ENCODE measurements around the gene ZCCHC7.
"Not testable (repeated sequence)": the region's sequence is repeated elsewhere in the genome, so short reads cannot be mapped to it uniquely, and the experiment has no call there.

ZCCHC7 gene

DNA sequence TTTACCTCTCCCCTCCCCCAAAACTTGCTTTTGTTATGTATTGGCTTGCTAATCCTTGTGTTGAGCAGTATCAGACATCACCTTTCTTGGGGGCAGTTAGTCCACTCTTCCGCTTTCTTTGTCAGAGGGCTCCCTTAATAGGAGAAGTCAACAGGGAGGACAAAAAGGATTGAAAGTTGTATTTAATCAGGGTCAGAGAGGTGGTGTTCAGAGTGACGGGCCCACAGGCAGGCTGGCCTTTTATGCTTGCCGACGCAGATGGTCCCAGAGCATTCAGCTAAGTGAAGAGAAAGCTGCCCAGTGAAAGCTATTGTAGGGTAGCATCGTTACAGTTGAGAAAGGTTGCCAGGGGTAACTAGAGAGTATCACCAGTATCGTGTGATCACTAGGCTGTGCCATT, 131.1 kb downstream of the ZCCHC7 start:
- no peak for DNase-seq (ENCODE audit: low read depth in 2 of 2, low spot score in 1 of 2)

DNA sequence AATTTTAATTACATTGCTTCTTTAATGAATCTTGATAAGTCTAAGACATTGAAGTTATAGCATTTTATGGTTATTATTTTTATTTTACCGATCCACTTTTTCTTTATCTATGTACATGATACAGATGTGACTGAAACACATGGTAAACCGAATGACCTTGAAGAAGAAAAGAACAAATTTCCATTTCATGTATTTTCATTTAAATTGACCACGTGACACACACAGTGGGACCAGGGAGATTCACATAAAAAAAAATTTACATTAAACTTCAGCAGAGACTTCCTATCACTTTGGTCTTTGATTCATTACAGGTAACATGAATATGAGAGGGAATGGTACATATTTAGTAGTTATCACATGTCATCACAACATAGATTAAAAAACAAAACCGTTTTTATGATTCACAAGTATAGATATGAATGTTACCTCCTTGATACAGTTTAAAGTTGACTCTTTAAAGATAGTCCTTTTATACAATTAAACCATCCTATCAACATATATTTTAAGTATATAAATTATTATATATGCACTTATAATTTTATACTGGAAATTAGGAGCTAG, 133.1 kb downstream of the ZCCHC7 start:
- DNase-seq (ENCODE audit: low read depth in 2 of 2, low spot score in 1 of 2): no peak

GRCh38 chr9:37255187-37255586, 134.8 kb downstream of the ZCCHC7 start:
- DNase-seq (ENCODE audit: low read depth in 2 of 2, low spot score in 1 of 2): no peak

GRCh38 chr9:37255944-37256862, 135.8 kb downstream of the ZCCHC7 start:
- no peak for DNase-seq (ENCODE audit: low read depth in 2 of 2, low spot score in 1 of 2)

DNA sequence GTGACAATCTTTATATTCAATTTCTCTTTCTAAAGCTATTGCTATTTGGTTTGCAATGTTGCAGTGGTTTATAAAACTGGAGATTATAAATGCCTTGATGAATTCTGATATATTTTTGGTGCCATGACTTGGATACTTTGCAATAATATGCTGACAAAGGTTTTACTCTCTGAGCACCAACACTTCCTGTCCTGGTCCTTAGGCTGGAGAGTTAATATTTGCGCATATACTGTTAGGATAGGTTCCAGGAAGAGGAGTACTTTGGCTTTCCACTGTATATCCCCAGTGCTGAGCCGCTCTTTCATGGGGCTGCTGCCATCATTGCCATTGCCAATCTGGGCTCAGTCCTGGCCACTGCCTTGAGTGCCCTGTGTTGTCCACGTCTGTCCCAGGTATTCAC, 139.6 kb downstream of the ZCCHC7 start:
- DNase-seq (ENCODE audit: low read depth in 2 of 2, low spot score in 1 of 2): no peak

DNA sequence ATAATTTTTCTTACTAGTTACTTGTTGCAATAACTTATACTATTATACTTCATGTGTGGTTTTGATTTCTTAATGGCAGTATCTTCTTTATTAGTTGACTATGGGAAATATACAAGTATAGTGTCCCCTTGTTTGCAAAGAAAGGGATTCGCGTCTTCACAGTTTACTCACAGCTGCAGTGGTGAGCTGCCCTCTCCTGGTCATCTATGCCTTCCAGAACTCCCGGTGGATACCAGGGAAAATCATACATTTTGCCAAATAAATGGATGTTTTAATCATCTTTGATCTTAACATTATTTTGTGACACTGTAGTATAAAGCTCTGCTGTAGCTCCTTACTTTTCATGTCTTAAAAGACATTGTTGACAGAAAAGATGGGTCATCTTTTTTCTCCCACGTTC, 142.0 kb downstream of the ZCCHC7 start:
- no peak for DNase-seq (ENCODE audit: low read depth in 2 of 2, low spot score in 1 of 2)

DNA sequence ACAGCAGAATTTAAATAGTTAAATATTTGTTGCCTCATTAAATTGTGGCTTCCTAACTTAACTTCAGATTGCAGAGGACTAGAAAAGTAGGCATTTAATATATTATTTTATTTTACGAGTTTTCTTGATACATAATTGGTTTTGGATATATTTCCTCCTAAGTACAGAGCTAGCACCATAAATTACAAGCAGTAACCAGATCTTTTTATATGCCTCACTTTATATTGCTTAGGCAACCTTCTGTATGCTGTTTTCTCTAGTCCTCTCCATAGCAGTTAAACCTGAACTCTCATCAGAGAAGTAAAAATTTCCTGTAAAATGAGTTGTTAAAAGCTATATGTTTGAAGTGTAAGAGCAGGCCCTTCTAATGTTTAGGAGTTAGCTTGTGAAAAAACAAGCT, 144.2 kb downstream of the ZCCHC7 start:
- DNase-seq (ENCODE audit: low read depth in 2 of 2, low spot score in 1 of 2): no peak

- no peak for DNase-seq (ENCODE audit: low read depth in 2 of 2, low spot score in 1 of 2)
Observed at GRCh38 chr9:37266630-37267029, 146.3 kb downstream of the ZCCHC7 start.

- DNase-seq (ENCODE audit: low read depth in 2 of 2, low spot score in 1 of 2): no peak
Observed at GRCh38 chr9:37269221-37269620, 148.8 kb downstream of the ZCCHC7 start.

DNA sequence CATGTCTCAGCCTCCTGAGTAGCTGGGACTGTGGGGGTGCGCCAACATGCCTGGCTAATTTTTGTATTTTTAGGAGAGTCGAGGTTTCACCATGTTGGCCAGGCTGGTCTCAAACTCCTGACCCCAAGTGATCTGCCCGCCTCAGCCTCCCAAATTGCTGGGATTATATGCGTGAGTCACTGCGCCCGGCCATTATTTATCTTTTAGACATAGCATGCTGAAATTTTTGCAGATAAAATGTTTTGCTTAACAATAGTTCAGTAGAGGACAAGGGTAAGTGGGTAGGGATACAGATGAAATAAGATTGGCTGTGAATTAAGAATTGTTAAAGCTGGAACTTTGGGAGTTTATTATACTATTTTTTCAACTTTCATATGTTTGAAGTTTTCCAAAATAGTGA, 151.3 kb downstream of the ZCCHC7 start:
- no peak for DNase-seq (ENCODE audit: low read depth in 2 of 2, low spot score in 1 of 2)

DNA sequence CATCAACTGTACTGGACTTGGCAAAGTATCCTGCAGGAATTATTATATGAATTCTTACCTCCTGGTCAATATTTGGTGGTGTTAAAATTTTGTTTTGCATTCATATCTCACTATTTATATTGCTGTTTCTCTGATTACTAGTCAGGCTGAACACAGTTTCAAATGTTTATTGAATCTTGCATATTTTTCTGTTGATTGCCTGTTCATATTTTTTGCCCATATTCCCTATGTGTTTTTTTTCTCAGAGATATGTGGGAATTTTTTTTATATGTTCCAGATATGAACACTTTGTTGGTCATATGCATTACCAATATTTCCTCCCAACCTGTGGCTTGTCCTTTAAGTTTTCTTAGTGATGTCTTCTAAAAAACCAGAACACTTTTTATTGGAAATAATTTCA, 153.2 kb downstream of the ZCCHC7 start:
- DNase-seq (ENCODE audit: low read depth in 2 of 2, low spot score in 1 of 2): no peak

DNA sequence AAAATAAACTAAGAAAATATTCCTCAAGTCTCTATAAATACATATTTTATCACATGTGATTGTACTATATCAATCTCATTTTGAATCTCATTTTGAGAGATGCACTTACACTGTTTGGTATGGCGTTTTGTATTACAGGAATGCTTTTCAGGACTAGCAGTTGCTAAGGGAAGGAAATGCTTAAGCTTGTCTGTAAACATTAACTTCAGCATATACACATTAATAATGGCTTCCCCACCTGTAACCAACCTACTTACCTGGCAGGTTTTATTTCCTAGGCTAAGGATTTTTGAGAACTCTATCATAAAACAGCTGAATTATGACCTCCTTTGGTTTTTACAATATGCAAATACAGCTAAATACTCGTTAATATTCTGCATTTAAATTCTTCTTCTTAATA, 161.2 kb downstream of the ZCCHC7 start:
- no peak for DNase-seq (ENCODE audit: low read depth in 2 of 2, low spot score in 1 of 2)

DNA sequence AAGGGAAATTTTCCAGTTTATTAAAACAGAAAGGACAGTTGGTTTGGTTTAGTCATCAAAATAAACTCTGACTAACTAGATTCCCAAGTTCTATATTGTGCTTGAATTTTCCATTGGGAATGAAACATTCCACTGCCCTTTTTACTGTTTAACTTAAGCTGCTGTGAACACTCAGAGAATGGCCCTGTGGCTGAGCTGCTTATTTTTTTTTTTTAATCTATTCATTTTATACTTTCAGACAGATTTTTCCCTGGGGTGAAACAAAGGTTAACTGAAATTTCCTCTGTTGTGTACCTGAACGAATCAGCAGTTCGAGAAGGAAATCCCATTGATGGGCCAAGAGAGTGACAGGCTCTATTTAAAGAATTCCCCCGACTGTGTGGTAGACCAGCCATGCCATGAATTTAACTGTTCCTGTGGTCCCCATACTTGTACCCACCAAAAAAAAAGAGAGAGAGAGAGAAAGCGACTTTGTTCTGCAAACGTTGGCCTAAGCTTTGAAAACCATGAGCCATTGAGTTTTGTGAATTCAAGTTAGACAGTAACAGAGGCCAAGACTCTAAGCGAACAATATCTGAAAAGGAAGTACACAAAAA, 163.5 kb downstream of the ZCCHC7 start:
- DNase-seq (ENCODE audit: low read depth in 2 of 2, low spot score in 1 of 2): no peak

DNA sequence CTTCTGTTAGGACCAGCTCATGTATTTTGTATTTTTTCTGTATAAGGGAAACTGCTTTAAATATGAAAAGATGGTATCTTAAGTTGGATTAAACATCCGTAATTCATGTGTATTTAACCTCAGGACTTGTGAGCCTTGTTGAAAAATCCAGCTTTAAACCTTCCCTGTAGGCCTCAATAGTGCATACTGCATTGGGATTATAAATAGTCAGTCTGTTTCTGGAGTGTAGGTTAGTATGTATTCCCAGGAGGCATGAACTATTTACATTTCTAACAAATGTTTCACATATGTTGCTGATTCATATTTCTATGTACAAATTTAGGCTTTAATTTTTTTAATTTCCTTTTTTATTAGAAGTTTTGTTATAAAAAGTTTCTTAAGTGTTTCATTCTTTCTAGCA, 164.3 kb downstream of the ZCCHC7 start:
- DNase-seq (ENCODE audit: low read depth in 2 of 2, low spot score in 1 of 2): no peak

- no peak for DNase-seq (ENCODE audit: low read depth in 2 of 2, low spot score in 1 of 2)
Observed at GRCh38 chr9:37286530-37287175, 166.3 kb downstream of the ZCCHC7 start.

DNA sequence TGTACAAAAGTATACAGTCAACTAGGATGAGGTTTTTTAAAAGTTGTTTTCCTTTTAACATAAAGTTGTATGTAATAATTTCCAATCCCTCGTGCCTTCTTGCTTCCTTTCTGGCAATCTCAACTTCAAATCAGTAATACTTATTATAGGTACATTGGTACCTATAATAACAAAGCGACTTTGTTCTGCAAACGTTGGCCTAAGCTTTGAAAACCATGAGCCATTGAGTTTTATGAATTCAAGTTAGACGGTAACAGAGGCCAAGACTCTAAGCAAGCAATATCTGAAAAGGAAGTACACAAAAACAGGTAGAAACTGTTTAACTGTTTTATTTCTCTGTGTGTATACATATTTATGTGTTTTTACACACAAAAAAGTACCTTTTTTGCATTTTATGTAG, 166.9 kb downstream of the ZCCHC7 start:
- no peak for DNase-seq (ENCODE audit: low read depth in 2 of 2, low spot score in 1 of 2)

DNA sequence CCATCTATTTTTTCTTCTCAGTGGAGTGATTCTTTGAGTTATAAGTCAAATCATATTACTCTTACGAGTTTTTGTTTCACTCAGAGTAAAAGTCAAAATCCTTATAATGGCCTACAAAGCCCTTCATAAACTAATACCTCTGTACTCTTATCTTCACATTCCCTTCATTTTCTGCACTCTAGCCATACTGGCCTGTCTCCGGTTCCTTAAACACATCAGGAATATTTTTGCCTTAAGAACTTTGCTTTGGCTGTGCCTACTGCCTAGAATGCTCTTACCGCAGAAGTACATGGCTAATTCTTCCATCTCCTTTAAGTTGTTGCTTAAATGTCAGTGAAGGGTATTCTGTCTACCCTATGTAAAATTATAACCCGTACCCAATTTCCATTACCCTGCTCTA, 169.3 kb downstream of the ZCCHC7 start:
- no peak for DNase-seq (ENCODE audit: low read depth in 2 of 2, low spot score in 1 of 2)

- no peak for DNase-seq (ENCODE audit: low read depth in 2 of 2, low spot score in 1 of 2)
Observed at GRCh38 chr9:37290366-37290939, 170.1 kb downstream of the ZCCHC7 start.

DNA sequence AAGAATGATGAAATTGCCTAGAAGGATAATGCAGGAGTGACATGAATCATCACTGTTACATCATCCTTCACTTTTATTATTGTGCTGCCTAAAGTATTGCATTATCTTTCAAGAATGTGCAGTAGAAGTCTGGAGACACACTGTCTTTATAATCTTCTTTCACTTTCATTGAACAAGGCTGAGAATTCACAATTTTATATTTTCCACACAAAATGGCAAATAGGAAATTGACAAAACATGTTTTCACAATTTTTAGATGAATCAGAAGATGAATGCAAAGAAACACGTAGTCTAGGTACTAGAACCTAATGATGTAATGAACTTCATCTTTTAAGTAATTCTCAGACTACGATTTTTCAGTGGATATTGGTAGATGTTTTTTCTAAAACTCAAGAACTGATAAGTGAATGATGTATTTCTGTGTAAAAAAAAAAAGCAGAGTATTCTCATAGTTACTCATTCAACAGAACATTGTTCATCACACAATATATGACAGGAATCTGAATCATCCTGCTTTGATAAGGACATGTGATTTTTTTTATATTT, 170.6 kb downstream of the ZCCHC7 start:
- DNase-seq (ENCODE audit: low read depth in 2 of 2, low spot score in 1 of 2): no peak

- not testable (repeated sequence) for DNase-seq (ENCODE audit: low read depth in 2 of 2, low spot score in 1 of 2)
Observed at GRCh38 chr9:37291612-37292238, 171.4 kb downstream of the ZCCHC7 start.

- DNase-seq (ENCODE audit: low read depth in 2 of 2, low spot score in 1 of 2): no peak
Observed at GRCh38 chr9:37292896-37293295, 172.5 kb downstream of the ZCCHC7 start.

All from stimulated activated CD8-positive, alpha-beta memory T cell treated with anti-CD3 and anti-CD28 coated beads, Interleukin-4, amount 100 ng/mL, for 1 hour (primary cell).